GM23338 (cell line): ENCODE measurements around the gene STX7. TPM values are rescaled to one million over a fixed set of nuclear protein-coding genes. Genes with fewer than 3 reads are reported as not detected.

ENCODE experiments used
- ATAC-seq: fragments of 200-7000 bp; cut with Tn5 transposase; 3 replicates; pipeline ENCODE4 v1.9.1; 2020
- DNase-seq: peaks from one replicate; pipeline ENCODE4 v3.0.0-alpha.2; 2015; ENCODE audit warnings: low spot score
- H2AFZ ChIP-seq: fragments of 200-600 bp; sonication (generic); 2 replicates; pipeline ENCODE4 v1.8.0; 2016; ENCODE audit warnings: antibody characterized with exemption, mild to moderate bottlenecking, moderate library complexity
- H3F3A ChIP-seq: fragments of 200-600 bp; sonication (generic); replicated peaks from 2 replicates; pipeline ENCODE4 v1.8.0; 2017; ENCODE audit warnings: antibody characterized with exemption, mixed run types, low read depth
- H3K27ac ChIP-seq: fragments of 200-600 bp; sonication (generic); 2 replicates; pipeline ENCODE4 v1.6.1; 2016; ENCODE audit warnings: low read depth
- H3K27me3 ChIP-seq: fragments of 200-600 bp; sonication (generic); 2 replicates; pipeline ENCODE4 v1.8.0; 2016; ENCODE audit warnings: mild to moderate bottlenecking, mixed run types, moderate library complexity; ENCODE audit not compliant: insufficient read depth
- H3K36me3 ChIP-seq: fragments of 200-600 bp; sonication (generic); 2 replicates; pipeline ENCODE4 v1.8.0; 2016; ENCODE audit warnings: mild to moderate bottlenecking; ENCODE audit not compliant: insufficient read depth
- H3K4me1 ChIP-seq: fragments of 200-600 bp; sonication (generic); 2 replicates; pipeline ENCODE4 v1.8.0; 2016; ENCODE audit warnings: mild to moderate bottlenecking, moderate library complexity; ENCODE audit not compliant: insufficient read depth
- H3K4me2 ChIP-seq: fragments of 200-600 bp; sonication (generic); 2 replicates; pipeline ENCODE4 v1.7.1; 2017; ENCODE audit warnings: mixed run types
- H3K4me3 ChIP-seq: fragments of 200-600 bp; sonication (generic); 2 replicates; pipeline ENCODE4 v1.6.1; 2016; ENCODE audit warnings: mixed run types
- H3K79me2 ChIP-seq: fragments of 200-600 bp; sonication (generic); replicated peaks from 2 replicates; pipeline ENCODE4 v1.8.0; 2017; ENCODE audit warnings: mild to moderate bottlenecking; ENCODE audit not compliant: insufficient read depth
- H3K9me2 ChIP-seq: fragments of 200-600 bp; sonication (generic); 2 replicates; pipeline ENCODE4 v1.8.0; 2017; ENCODE audit not compliant: insufficient read depth
- H4K20me1 ChIP-seq: fragments of 200-600 bp; sonication (generic); replicated peaks from 2 replicates; pipeline ENCODE4 v1.8.0; 2017; ENCODE audit warnings: mild to moderate bottlenecking; ENCODE audit not compliant: insufficient read depth
- H3K27ac Mint-ChIP-seq: 2 replicates; pipeline ENCODE4 v1.8.0; 2020; ENCODE audit warnings: inconsistent platforms, mild to moderate bottlenecking, moderate library complexity, mixed read lengths
- H3K27me3 Mint-ChIP-seq: 3 replicates; pipeline ENCODE4 v1.8.0; 2022; ENCODE audit warnings: low read depth, mild to moderate bottlenecking, moderate library complexity, mixed read lengths, inconsistent platforms; ENCODE audit not compliant: insufficient read depth, poor library complexity
- H3K36me3 Mint-ChIP-seq: 3 replicates; pipeline ENCODE4 v1.8.0; 2021; ENCODE audit warnings: low read depth, mild to moderate bottlenecking, inconsistent platforms, moderate library complexity, mixed read lengths
- H3K4me1 Mint-ChIP-seq: 3 replicates; pipeline ENCODE4 v1.8.0; 2020; ENCODE audit warnings: mild to moderate bottlenecking, inconsistent platforms, mixed read lengths
- H3K4me3 Mint-ChIP-seq: 3 replicates; pipeline ENCODE4 v1.8.0; 2021; ENCODE audit warnings: moderate library complexity, mild to moderate bottlenecking, inconsistent platforms, mixed read lengths
- H3K9me3 Mint-ChIP-seq: 3 replicates; pipeline ENCODE4 v1.8.0; 2020; ENCODE audit warnings: moderate library complexity, mild to moderate bottlenecking, inconsistent platforms, mixed read lengths
- EZH2phosphoT487 ChIP-seq: fragments of 200-600 bp; sonication (generic); IDR thresholded peaks from one replicate; pipeline ENCODE4 v1.8.1; 2018; ENCODE audit warnings: antibody characterized with exemption; ENCODE audit not compliant: unreplicated experiment
- JUNB ChIP-seq: IDR thresholded peaks from one replicate; pipeline ENCODE4 v1.6.1; 2016; ENCODE audit warnings: antibody characterized with exemption; ENCODE audit not compliant: unreplicated experiment
- NANOG ChIP-seq: IDR thresholded peaks from 2 replicates; pipeline ENCODE4 v1.6.1; 2016; ENCODE audit warnings: antibody characterized with exemption, borderline replicate concordance
- STAT1 ChIP-seq: IDR thresholded peaks from one replicate; pipeline ENCODE4 v1.6.1; 2016; ENCODE audit warnings: antibody characterized with exemption; ENCODE audit not compliant: unreplicated experiment
- ZNF331 ChIP-seq: fragments of 250-450 bp; sonication (Bioruptor Pico); IDR thresholded peaks from 2 replicates; pipeline ENCODE4 v1.5.0; 2020; ENCODE audit warnings: low read depth, mild to moderate bottlenecking, moderate library complexity
- polyA plus RNA-seq: library from polyadenylated mRNA; unstranded; fragments of >200 nt; fragmentation: Nextera tagmentation; extraction: Ambion mirVana; gene quantifications from 2 replicates; pipeline ENCODE4 v1.2.1, GENCODE V29; 2016
- total RNA-seq: library from RNA; depleted of rRNA; stranded (reverse); fragments of >200 nt; shearing (Covaris generic); gene quantifications from 2 replicates; pipeline ENCODE4 v1.2.3, GENCODE V29; 2014
- TF ChIP-seq, protein P1 (sequence below): IDR thresholded peaks from one replicate; pipeline ENCODE4 v1.6.1; 2018; ENCODE audit warnings: antibody characterized with exemption; ENCODE audit not compliant: unreplicated experiment
- TF ChIP-seq, protein P2 (sequence below), 2 experiments: fragments of 200-600 bp in 1 of 2; sonication (generic) in 1 of 2; conservative IDR thresholded peaks; 2 replicates each; pipeline versions ENCODE4 v1.5.1 to v1.6.1; 2016 to 2017; ENCODE audit warnings: antibody characterized with exemption in 2 of 2, low read depth in 2 of 2, mild to moderate bottlenecking in 2 of 2, moderate library complexity in 1 of 2

The STX7 gene
- total and polyA plus RNA-seq, 2 experiments from 2014 or later = 22.4 to 28.8 TPM

DNA sequence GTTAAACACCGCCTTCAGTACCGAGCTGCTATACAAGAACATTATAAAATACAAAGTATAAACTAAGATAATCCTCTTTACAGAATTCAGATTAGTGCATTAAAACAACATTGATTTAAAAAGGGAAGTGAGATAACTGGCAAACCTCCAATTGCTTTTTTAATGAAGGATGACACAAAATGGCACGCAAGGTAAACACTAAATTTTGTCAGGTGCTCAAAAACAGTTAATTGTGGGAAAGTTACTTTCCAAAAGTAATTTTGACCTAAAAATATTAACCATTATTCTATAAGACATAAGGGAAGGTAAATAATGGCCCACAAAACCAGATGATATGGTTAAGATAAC, 53.3 kb downstream of the STX7 start:
- H3K4me3 Mint-ChIP-seq = no peak overlapping the region
- no peak for DNase-seq
- H3K9me3 Mint-ChIP-seq = no peaks in the 10 kb centered on the region
- Histone ChIP-seq H3K4me3 (no peak overlapping the region), H3K9me2 (no peaks in the 10 kb centered on the region), H3K79me2 (no peaks in the 10 kb centered on the region), H3K36me3 (peaks cover 18% of the 10 kb centered on the region), H3K27ac (no peak overlapping the region), H4K20me1 (no peaks in the 10 kb centered on the region), H2AFZ (no peak overlapping the region), H3K27me3 (no peaks in the 10 kb centered on the region), H3K4me1 (no peaks in the 10 kb centered on the region), H3F3A (no peaks in the 10 kb centered on the region), H3K4me2 (no peak overlapping the region)
- H3K27ac Mint-ChIP-seq = no peak overlapping the region
- H3K4me1 Mint-ChIP-seq = no peaks in the 10 kb centered on the region
- H3K36me3 Mint-ChIP-seq = peaks cover 19% of the 10 kb centered on the region; the same call in 2 of the 3 replicates
- TF ChIP-seq JUNB (no peak), NANOG (no peak), STAT1 (no peak), ZNF331 (CRISPR knock-in tag) (no peak)
- TF ChIP-seq, protein P1, sequence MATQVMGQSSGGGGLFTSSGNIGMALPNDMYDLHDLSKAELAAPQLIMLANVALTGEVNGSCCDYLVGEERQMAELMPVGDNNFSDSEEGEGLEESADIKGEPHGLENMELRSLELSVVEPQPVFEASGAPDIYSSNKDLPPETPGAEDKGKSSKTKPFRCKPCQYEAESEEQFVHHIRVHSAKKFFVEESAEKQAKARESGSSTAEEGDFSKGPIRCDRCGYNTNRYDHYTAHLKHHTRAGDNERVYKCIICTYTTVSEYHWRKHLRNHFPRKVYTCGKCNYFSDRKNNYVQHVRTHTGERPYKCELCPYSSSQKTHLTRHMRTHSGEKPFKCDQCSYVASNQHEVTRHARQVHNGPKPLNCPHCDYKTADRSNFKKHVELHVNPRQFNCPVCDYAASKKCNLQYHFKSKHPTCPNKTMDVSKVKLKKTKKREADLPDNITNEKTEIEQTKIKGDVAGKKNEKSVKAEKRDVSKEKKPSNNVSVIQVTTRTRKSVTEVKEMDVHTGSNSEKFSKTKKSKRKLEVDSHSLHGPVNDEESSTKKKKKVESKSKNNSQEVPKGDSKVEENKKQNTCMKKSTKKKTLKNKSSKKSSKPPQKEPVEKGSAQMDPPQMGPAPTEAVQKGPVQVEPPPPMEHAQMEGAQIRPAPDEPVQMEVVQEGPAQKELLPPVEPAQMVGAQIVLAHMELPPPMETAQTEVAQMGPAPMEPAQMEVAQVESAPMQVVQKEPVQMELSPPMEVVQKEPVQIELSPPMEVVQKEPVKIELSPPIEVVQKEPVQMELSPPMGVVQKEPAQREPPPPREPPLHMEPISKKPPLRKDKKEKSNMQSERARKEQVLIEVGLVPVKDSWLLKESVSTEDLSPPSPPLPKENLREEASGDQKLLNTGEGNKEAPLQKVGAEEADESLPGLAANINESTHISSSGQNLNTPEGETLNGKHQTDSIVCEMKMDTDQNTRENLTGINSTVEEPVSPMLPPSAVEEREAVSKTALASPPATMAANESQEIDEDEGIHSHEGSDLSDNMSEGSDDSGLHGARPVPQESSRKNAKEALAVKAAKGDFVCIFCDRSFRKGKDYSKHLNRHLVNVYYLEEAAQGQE = no peak
- no peaks in the 10 kb centered on the region for H3K27me3 Mint-ChIP-seq
- ATAC-seq = no peak

DNA sequence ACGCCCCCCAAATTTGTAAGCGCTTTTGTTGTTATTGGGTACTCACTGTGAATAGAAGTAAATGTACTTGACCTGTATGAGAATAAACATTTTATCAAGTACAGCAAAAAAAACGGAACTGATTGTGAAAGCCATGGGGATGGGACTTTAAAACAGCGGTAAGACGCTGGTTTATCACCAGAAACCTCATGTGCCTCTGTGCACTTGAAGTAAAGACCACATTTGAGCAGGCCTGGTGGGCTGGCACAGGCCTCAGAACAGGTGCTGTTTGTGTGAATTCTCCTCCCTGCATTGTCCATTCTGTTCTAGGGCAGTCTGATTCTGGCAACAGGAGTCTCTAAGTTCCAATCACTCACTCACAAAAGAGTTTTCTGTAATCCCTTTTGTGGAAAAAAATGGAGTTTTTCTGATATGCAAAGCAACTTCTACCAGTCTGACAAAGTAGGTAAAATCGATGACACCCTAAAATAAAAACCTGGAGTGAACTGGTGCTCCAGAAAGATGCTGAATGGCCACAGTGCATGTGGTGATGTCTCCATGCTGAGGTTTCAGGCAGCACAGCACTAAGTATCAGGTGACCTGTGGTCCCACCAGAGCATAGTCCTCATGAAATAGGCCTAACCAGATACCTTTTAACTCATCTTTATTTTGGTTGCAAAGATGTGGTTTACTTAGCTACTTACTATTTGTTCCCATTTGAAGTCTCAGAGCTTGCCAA, 53.9 kb downstream of the STX7 start:
- ATAC-seq = no peak
- H3K27ac ChIP-seq = no peak overlapping the region
- no peaks in the 10 kb centered on the region for H3K27me3 ChIP-seq
- TF ChIP-seq STAT1 = no peak
- Mint-ChIP-seq H3K4me3 (no peak overlapping the region), H3K9me3 (no peaks in the 10 kb centered on the region), H3K36me3 (peaks cover 19% of the 10 kb centered on the region; the same call in 2 of the 3 replicates), H3K27ac (no peak overlapping the region), H3K27me3 (no peaks in the 10 kb centered on the region), H3K4me1 (no peaks in the 10 kb centered on the region)
- no peak overlapping the region for H3K4me2 ChIP-seq
- H3K4me3 ChIP-seq = no peak overlapping the region
- H4K20me1 ChIP-seq = no peaks in the 10 kb centered on the region
- no peaks in the 10 kb centered on the region for H3K4me1 ChIP-seq
- no peak for DNase-seq
- H3F3A ChIP-seq = no peaks in the 10 kb centered on the region
- H2AFZ ChIP-seq = no peak overlapping the region
- H3K36me3 ChIP-seq = peaks cover 18% of the 10 kb centered on the region
- no peaks in the 10 kb centered on the region for H3K9me2 ChIP-seq
- H3K79me2 ChIP-seq = no peaks in the 10 kb centered on the region

DNA sequence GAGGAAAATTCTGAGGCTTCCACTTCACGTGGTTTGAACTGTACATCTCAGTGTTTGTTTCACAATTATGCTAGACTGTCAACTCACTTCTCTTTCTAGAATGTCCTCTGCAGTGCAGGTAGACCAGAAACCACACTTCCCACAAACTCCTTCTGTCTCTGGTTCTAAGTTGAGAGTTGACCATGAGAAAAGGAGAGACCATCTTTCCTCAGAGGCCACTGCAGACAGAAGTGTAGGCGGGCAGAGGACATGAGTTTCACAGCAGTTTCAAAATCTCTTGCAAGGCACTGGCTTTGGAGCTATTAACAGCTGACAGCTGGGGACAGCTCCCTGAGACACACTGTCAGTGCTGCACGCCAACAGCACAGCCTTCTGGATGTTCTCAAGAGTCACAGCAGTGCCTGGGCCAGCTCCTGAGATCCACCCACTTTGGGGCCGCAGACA, 56.2 kb downstream of the STX7 start:
- Histone ChIP-seq H2AFZ (no peak overlapping the region), H4K20me1 (no peaks in the 10 kb centered on the region), H3K36me3 (peaks cover 9% of the 10 kb centered on the region), H3F3A (no peaks in the 10 kb centered on the region), H3K4me3 (no peak overlapping the region), H3K79me2 (no peaks in the 10 kb centered on the region), H3K27ac (no peak overlapping the region), H3K9me2 (no peaks in the 10 kb centered on the region), H3K27me3 (no peaks in the 10 kb centered on the region), H3K4me2 (no peak overlapping the region), H3K4me1 (no peaks in the 10 kb centered on the region)
- Mint-ChIP-seq H3K9me3 (no peaks in the 10 kb centered on the region), H3K27ac (no peak overlapping the region), H3K4me3 (no peak overlapping the region), H3K4me1 (no peaks in the 10 kb centered on the region), H3K27me3 (no peaks in the 10 kb centered on the region), H3K36me3 (peaks cover 8% of the 10 kb centered on the region; the same call in 1 of the 3 replicates)
- TF ChIP-seq, protein P2, sequence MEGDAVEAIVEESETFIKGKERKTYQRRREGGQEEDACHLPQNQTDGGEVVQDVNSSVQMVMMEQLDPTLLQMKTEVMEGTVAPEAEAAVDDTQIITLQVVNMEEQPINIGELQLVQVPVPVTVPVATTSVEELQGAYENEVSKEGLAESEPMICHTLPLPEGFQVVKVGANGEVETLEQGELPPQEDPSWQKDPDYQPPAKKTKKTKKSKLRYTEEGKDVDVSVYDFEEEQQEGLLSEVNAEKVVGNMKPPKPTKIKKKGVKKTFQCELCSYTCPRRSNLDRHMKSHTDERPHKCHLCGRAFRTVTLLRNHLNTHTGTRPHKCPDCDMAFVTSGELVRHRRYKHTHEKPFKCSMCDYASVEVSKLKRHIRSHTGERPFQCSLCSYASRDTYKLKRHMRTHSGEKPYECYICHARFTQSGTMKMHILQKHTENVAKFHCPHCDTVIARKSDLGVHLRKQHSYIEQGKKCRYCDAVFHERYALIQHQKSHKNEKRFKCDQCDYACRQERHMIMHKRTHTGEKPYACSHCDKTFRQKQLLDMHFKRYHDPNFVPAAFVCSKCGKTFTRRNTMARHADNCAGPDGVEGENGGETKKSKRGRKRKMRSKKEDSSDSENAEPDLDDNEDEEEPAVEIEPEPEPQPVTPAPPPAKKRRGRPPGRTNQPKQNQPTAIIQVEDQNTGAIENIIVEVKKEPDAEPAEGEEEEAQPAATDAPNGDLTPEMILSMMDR (conservative IDR thresholded peaks at IDR 0.05; ENCODE audit: low read depth in 2 of 2) = peak in 1 of 2 experiments; percentile 34; a peak in 2 of 4 replicates
- no peak for TF ChIP-seq EZH2phosphoT487
- DNase-seq (no peak), ATAC-seq (peak; percentile 66)
